IMR-90 (cell line): Measurements from ENCODE around the gene SLC16A2. TPM values are rescaled to one million over a fixed set of nuclear protein-coding genes. Genes with fewer than 3 reads are reported as not detected.

Experiments
- ATAC-seq: fragments of 200-7000 bp; cut with Tn5 transposase; 2 replicates; pipeline ENCODE4 v1.9.1; 2020; ENCODE audit warnings: low read depth, mild to moderate bottlenecking, moderate library complexity
- BruUV-seq: library from RNA; stranded (reverse); fragments of 400-500 nt; replicated peaks from 2 replicates; lab custom pipeline; 2021; lab: Mats Ljungman, UMichigan
- CTCF ChIA-PET: fragments of 300-600 bp; formaldehyde crosslinking; extraction: SDS; loops from one replicate; lab custom pipeline; 2021; ENCODE audit warnings: antibody characterized with exemption; lab: Yijun Ruan, JAX
- POLR2A ChIA-PET: fragments of 300-600 bp; sonication (Branson Sonifier 250); formaldehyde crosslinking; loops from one replicate; lab custom pipeline; 2022; ENCODE audit warnings: antibody characterized with exemption; ENCODE audit not compliant: unreplicated experiment; lab: Charles Lee
- DNase-seq: peaks from one replicate; pipeline ENCODE4 v3.0.0; 2013
- H2AFZ ChIP-seq: replicated peaks from 2 replicates; pipeline ENCODE3; 2013; ENCODE audit warnings: low read length, mild to moderate bottlenecking; ENCODE audit not compliant: poor library complexity
- H2AK5ac ChIP-seq: 2 replicates; pipeline ENCODE4 v1.6.1; 2013; ENCODE audit warnings: low read depth, low read length, inconsistent platforms
- H2AK9ac ChIP-seq: replicated peaks from 2 replicates; pipeline ENCODE3; 2013; ENCODE audit warnings: mild to moderate bottlenecking, low read depth, low read length, moderate library complexity; ENCODE audit not compliant: poor library complexity
- H2BK120ac ChIP-seq: 2 replicates; pipeline ENCODE4 v1.6.1; 2013; ENCODE audit warnings: low read depth, low read length, inconsistent platforms
- H2BK15ac ChIP-seq: 3 replicates; pipeline ENCODE4 v1.6.1; 2013; ENCODE audit warnings: low read depth, low read length, inconsistent platforms
- H2BK20ac ChIP-seq: 2 replicates; pipeline ENCODE4 v1.6.1; 2013; ENCODE audit warnings: low read depth, mild to moderate bottlenecking, inconsistent platforms, low read length, moderate library complexity
- H2BK5ac ChIP-seq: 2 replicates; pipeline ENCODE4 v1.6.1; 2013; ENCODE audit warnings: mild to moderate bottlenecking, low read depth, low read length, inconsistent platforms; ENCODE audit not compliant: poor library complexity, severe bottlenecking
- H3K14ac ChIP-seq: replicated peaks from 2 replicates; pipeline ENCODE4 v1.6.1; 2013; ENCODE audit warnings: low read depth, low read length, inconsistent platforms
- H3K18ac ChIP-seq: 2 replicates; pipeline ENCODE4 v1.6.1; 2013; ENCODE audit warnings: low read depth, low read length, control low read depth
- H3K23ac ChIP-seq: 2 replicates; pipeline ENCODE4 v1.6.1; 2013; ENCODE audit warnings: low read depth, low read length, inconsistent platforms
- H3K27ac ChIP-seq: 2 replicates; pipeline ENCODE4 v1.5.1; 2013; ENCODE audit warnings: mild to moderate bottlenecking, control low read depth, low read length; ENCODE audit not compliant: insufficient read depth
- H3K27me3 ChIP-seq: 2 replicates; pipeline ENCODE4 v1.6.1; 2013; ENCODE audit warnings: low read length; ENCODE audit not compliant: control insufficient read depth, insufficient read depth
- H3K36me3 ChIP-seq: 2 replicates; pipeline ENCODE4 v1.6.1; 2013; ENCODE audit warnings: low read length, mixed read lengths; ENCODE audit not compliant: control insufficient read depth, insufficient read depth
- H3K4ac ChIP-seq: 2 replicates; pipeline ENCODE4 v1.6.1; 2013; ENCODE audit warnings: low read depth, low read length, inconsistent platforms
- H3K4me1 ChIP-seq: 2 replicates; pipeline ENCODE4 v1.6.1; 2013; ENCODE audit warnings: low read length, mixed read lengths; ENCODE audit not compliant: control insufficient read depth, insufficient read depth
- H3K4me2 ChIP-seq: 2 replicates; pipeline ENCODE4 v1.6.1; 2013; ENCODE audit warnings: low read depth, mild to moderate bottlenecking, control low read depth, low read length, moderate library complexity
- H3K4me3 ChIP-seq: 2 replicates; pipeline ENCODE4 v1.5.1; 2013; ENCODE audit warnings: low read depth, mild to moderate bottlenecking, control low read depth, low read length, moderate library complexity; ENCODE audit not compliant: insufficient read depth
- H3K56ac ChIP-seq: 2 replicates; pipeline ENCODE4 v1.6.1; 2013; ENCODE audit warnings: low read length, inconsistent platforms; ENCODE audit not compliant: insufficient read depth; ENCODE audit errors: extremely low read depth
- H3K79me1 ChIP-seq, 2 experiments: 2 replicates each; pipeline ENCODE4 v1.6.1; 2013; ENCODE audit warnings: low read length in 2 of 2, inconsistent platforms in 1 of 2, low read depth in 1 of 2
- H3K9ac ChIP-seq: 2 replicates; pipeline ENCODE4 v1.6.1; 2013; ENCODE audit warnings: low read depth, low read length, control low read depth
- H3K9me1 ChIP-seq: 2 replicates; pipeline ENCODE4 v1.6.1; 2013; ENCODE audit warnings: low read length, inconsistent platforms; ENCODE audit not compliant: insufficient read depth
- H3K9me3 ChIP-seq: 2 replicates; pipeline ENCODE4 v1.6.1; 2013; ENCODE audit warnings: low read length; ENCODE audit not compliant: control insufficient read depth, insufficient read depth
- H4K20me1 ChIP-seq: 2 replicates; pipeline ENCODE4 v1.6.1; 2013; ENCODE audit warnings: low read length, inconsistent platforms; ENCODE audit not compliant: insufficient read depth
- H4K5ac ChIP-seq: 2 replicates; pipeline ENCODE4 v1.6.1; 2013; ENCODE audit warnings: mild to moderate bottlenecking, low read depth, low read length, control low read depth
- H4K8ac ChIP-seq, 2 experiments: 2 replicates each; pipeline ENCODE4 v1.6.1; 2013; ENCODE audit warnings: low read depth in 2 of 2, low read length in 2 of 2, control low read depth in 1 of 2, inconsistent platforms in 1 of 2
- H4K91ac ChIP-seq: 2 replicates; pipeline ENCODE4 v1.6.1; 2013; ENCODE audit warnings: low read depth, low read length, inconsistent platforms; ENCODE audit not compliant: insufficient read depth
- BHLHE40 ChIP-seq: fragments of 150-350 bp; IDR thresholded peaks from 2 replicates; pipeline ENCODE4 v1.6.1; 2016; ENCODE audit warnings: mild to moderate bottlenecking, low read depth, low read length
- CEBPB ChIP-seq: IDR thresholded peaks from 2 replicates; pipeline ENCODE4 v1.6.1; 2012; ENCODE audit warnings: low read depth, low read length, improper control_type of control experiment
- CHD1 ChIP-seq: IDR thresholded peaks from 2 replicates; pipeline ENCODE4 v1.6.1; 2012; ENCODE audit warnings: low read depth, low read length, improper control_type of control experiment
- FOS ChIP-seq: fragments of 150-350 bp; IDR thresholded peaks from 2 replicates; pipeline ENCODE4 v1.6.1; 2016; ENCODE audit warnings: low read depth, low read length
- MAFK ChIP-seq: IDR thresholded peaks from 2 replicates; pipeline ENCODE4 v1.6.1; 2012; ENCODE audit warnings: low read depth, low read length, improper control_type of control experiment
- MAZ ChIP-seq: IDR thresholded peaks from 2 replicates; pipeline ENCODE4 v1.6.1; 2012; ENCODE audit warnings: low read depth, mild to moderate bottlenecking, low read length, improper control_type of control experiment, moderate library complexity, borderline replicate concordance
- MXI1 ChIP-seq: IDR thresholded peaks from 2 replicates; pipeline ENCODE4 v1.6.1; 2012; ENCODE audit warnings: low read depth, mild to moderate bottlenecking, low read length, moderate library complexity, borderline replicate concordance
- NFE2L2 ChIP-seq: fragments of 150-350 bp; IDR thresholded peaks from 2 replicates; pipeline ENCODE4 v1.6.1; 2016; ENCODE audit warnings: low read depth, mild to moderate bottlenecking, low read length
- POLR2A ChIP-seq: IDR thresholded peaks from 2 replicates; pipeline ENCODE4 v1.6.1; 2012; ENCODE audit warnings: mild to moderate bottlenecking, low read depth, low read length
- RAD21 ChIP-seq: IDR thresholded peaks from 2 replicates; pipeline ENCODE4 v1.6.1; 2012; ENCODE audit warnings: low read length, improper control_type of control experiment
- RCOR1 ChIP-seq: IDR thresholded peaks from 2 replicates; pipeline ENCODE4 v1.6.1; 2012; ENCODE audit warnings: mild to moderate bottlenecking, low read length, improper control_type of control experiment; ENCODE audit not compliant: insufficient replicate concordance
- RFX5 ChIP-seq: IDR thresholded peaks from 2 replicates; pipeline ENCODE4 v1.8.0; 2012; ENCODE audit warnings: low read depth, mild to moderate bottlenecking, low read length, moderate library complexity
- SMC3 ChIP-seq: fragments of 150-350 bp; IDR thresholded peaks from 2 replicates; pipeline ENCODE4 v1.6.1; 2016; ENCODE audit warnings: low read depth, mild to moderate bottlenecking, antibody characterized with exemption, low read length, moderate library complexity
- WGBS, 2 experiments: methylation state at CpG; one replicate each; pipeline versions ENCODE4 v1.1.5 to v1.1.7; 2013; ENCODE audit warnings: missing lambda C conversion rate in 2 of 2; ENCODE audit not compliant: insufficient read length in 1 of 2; ENCODE audit errors: extremely low coverage in 2 of 2; 5-methylcytosine and 5-hydroxymethylcytosine counted together
- dilution Hi-C: fragments of 300-500 bp; cut with HindIII; formaldehyde crosslinking; loops from one replicate; pipeline ENCODE4 v1.14.3; 2018; ENCODE audit warnings: low sequenced_read_pairs; ENCODE audit not compliant: unreplicated experiment
- in situ Hi-C: fragments of 300-500 bp; cut with MboI; formaldehyde crosslinking; loops from 3 replicates; pipeline ENCODE4 v1.14.3; 2019; ENCODE audit warnings: low sequenced_read_pairs, inconsistent platforms, mixed read lengths
- intact Hi-C: fragments of 100-400 bp; cut with micrococcal nuclease; formaldehyde crosslinking; loops from 2 replicates; pipeline ENCODE4 v1.10.0; 2022
- polyA plus RNA-seq, 3 experiments: library from polyadenylated mRNA; depleted of rRNA; stranded (reverse); fragments of >200 nt; gene quantifications; 2 replicates each; pipeline ENCODE4 v1.2.3, GENCODE V29; 2012; ENCODE audit warnings: low replicate concordance in 1 of 3
- total RNA-seq: library from RNA; depleted of rRNA; stranded (reverse); fragments of >200 nt; gene quantifications from 2 replicates; pipeline ENCODE4 v1.2.3, GENCODE V29; 2012
- TF ChIP-seq, protein P1 (sequence below): fragments of 150-350 bp; IDR thresholded peaks from 2 replicates; pipeline ENCODE4 v1.6.1; 2017; ENCODE audit warnings: mild to moderate bottlenecking, antibody characterized with exemption, low read length, low read depth
- TF ChIP-seq, protein P2 (sequence below): fragments of 150-350 bp; IDR thresholded peaks from 2 replicates; pipeline ENCODE4 v1.6.1; 2016; ENCODE audit warnings: low read depth, mild to moderate bottlenecking, low read length, moderate library complexity, borderline replicate concordance
- TF ChIP-seq, protein P3 (sequence below): conservative IDR thresholded peaks from 2 replicates; pipeline ENCODE4 v1.5.1; 2012; ENCODE audit warnings: mild to moderate bottlenecking, low read depth, low read length, improper control_type of control experiment

Gene SLC16A2
- total and polyA plus RNA-seq, 2 of the 4 experiments (the other 2 are of a cell fraction), result 6.1 to 23.8 TPM

DNA sequence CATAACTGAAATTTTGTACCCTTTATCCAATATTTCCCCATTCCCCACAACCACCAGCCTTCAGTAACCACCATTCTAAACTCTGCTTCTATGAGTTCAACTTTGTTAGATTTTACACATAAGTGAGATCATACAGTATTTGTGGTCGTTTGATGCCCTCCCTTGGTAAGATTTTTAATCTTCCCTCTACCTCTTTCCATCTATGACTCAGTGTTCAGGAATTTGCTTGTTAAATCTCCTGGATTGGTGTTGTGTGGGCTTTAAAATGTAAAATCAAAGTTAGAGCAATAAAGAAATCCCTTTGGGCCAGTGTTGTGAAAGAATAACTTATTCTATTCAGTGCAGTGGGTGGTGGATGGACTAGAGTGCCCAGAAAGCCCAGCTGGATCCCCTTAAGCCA is 37.4 kb downstream of the SLC16A2 start:
- no peak overlapping the region for H3K9ac ChIP-seq
- H3K4me3 ChIP-seq, result no peak overlapping the region
- H2BK20ac ChIP-seq, result no peak overlapping the region
- no peak overlapping the region for H4K5ac ChIP-seq
- H3K4me1 ChIP-seq, result no peaks in the 10 kb centered on the region
- ATAC-seq (peak; percentile 74), DNase-seq (peak; percentile 77)
- H2BK120ac ChIP-seq, result no peak overlapping the region
- no peak overlapping the region for H2BK5ac ChIP-seq
- H4K20me1 ChIP-seq, result no peaks in the 10 kb centered on the region
- no TSS peak for BruUV-seq
- dilution Hi-C loops (no loop called here), intact Hi-C loops (loop anchor here (2.0 kb wide), 1 partner anchor 76 kb away; no protein-coding TSS in a partner anchor), in situ Hi-C loops (no loop called here)
- ChIA-PET POLR2A (no interaction called here), CTCF (no interaction called here)
- no peak overlapping the region for H4K91ac ChIP-seq
- no peak overlapping the region for H3K23ac ChIP-seq
- no peak overlapping the region for H2AFZ ChIP-seq
- TF ChIP-seq, protein P1, sequence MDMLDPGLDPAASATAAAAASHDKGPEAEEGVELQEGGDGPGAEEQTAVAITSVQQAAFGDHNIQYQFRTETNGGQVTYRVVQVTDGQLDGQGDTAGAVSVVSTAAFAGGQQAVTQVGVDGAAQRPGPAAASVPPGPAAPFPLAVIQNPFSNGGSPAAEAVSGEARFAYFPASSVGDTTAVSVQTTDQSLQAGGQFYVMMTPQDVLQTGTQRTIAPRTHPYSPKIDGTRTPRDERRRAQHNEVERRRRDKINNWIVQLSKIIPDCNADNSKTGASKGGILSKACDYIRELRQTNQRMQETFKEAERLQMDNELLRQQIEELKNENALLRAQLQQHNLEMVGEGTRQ, result no peak
- TF ChIP-seq CHD1 (no peak), RCOR1 (no peak), MAZ (no peak), NFE2L2 (no peak), MAFK (no peak), RAD21 (peak; percentile 51), POLR2A (no peak), MXI1 (no peak), BHLHE40 (no peak), RFX5 (no peak), FOS (peak; percentile 15; the same call in 1 of the 2 replicates), SMC3 (peak; percentile 36; the same call in 1 of the 2 replicates), CEBPB (no peak)
- TF ChIP-seq, protein P2, sequence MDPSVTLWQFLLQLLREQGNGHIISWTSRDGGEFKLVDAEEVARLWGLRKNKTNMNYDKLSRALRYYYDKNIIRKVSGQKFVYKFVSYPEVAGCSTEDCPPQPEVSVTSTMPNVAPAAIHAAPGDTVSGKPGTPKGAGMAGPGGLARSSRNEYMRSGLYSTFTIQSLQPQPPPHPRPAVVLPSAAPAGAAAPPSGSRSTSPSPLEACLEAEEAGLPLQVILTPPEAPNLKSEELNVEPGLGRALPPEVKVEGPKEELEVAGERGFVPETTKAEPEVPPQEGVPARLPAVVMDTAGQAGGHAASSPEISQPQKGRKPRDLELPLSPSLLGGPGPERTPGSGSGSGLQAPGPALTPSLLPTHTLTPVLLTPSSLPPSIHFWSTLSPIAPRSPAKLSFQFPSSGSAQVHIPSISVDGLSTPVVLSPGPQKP, result no peak
- TF ChIP-seq, protein P3, sequence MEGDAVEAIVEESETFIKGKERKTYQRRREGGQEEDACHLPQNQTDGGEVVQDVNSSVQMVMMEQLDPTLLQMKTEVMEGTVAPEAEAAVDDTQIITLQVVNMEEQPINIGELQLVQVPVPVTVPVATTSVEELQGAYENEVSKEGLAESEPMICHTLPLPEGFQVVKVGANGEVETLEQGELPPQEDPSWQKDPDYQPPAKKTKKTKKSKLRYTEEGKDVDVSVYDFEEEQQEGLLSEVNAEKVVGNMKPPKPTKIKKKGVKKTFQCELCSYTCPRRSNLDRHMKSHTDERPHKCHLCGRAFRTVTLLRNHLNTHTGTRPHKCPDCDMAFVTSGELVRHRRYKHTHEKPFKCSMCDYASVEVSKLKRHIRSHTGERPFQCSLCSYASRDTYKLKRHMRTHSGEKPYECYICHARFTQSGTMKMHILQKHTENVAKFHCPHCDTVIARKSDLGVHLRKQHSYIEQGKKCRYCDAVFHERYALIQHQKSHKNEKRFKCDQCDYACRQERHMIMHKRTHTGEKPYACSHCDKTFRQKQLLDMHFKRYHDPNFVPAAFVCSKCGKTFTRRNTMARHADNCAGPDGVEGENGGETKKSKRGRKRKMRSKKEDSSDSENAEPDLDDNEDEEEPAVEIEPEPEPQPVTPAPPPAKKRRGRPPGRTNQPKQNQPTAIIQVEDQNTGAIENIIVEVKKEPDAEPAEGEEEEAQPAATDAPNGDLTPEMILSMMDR, result peak; percentile 47
- no peaks in the 10 kb centered on the region for H3K36me3 ChIP-seq
- no peak overlapping the region for H2AK5ac ChIP-seq
- no peak overlapping the region for H3K56ac ChIP-seq
- no peak overlapping the region for H2AK9ac ChIP-seq
- no peak overlapping the region for H3K4me2 ChIP-seq
- H3K27ac ChIP-seq, result no peak overlapping the region
- H3K4ac ChIP-seq, result no peak overlapping the region
- no peak overlapping the region for H4K8ac ChIP-seq
- no peaks in the 10 kb centered on the region for H3K9me3 ChIP-seq
- WGBS, 2 experiments, result no CpG with 5 or more reads among the region's 1 CpG
- no peak overlapping the region for H2BK15ac ChIP-seq
- H3K79me1 ChIP-seq, result peaks cover 0 to 3% of the 10 kb centered on the region in 2 experiments; a peak in 1 of 4 replicates
- H3K18ac ChIP-seq, result no peak overlapping the region
- no peak overlapping the region for H3K14ac ChIP-seq
- no peaks in the 10 kb centered on the region for H3K9me1 ChIP-seq
- H3K27me3 ChIP-seq, result no peaks in the 10 kb centered on the region; the same call in 1 of the 2 replicates
